Activated naive CD4-positive, alpha-beta T cell (primary cell): ENCODE measurements around the gene ELOVL7.
"Not testable (repeated sequence)": the region's sequence is repeated elsewhere in the genome, so short reads cannot be mapped to it uniquely, and the experiment has no call there.

ENCODE experiments used
- DNase-seq, 4 experiments: peaks; one replicate each; lab custom pipeline; 2025; lab: John Stamatoyannopoulos, UW

The ELOVL7 gene

GRCh38 chr5:60794691-60795090 is 49.4 kb downstream of the ELOVL7 start:
- no peak for DNase-seq

DNA sequence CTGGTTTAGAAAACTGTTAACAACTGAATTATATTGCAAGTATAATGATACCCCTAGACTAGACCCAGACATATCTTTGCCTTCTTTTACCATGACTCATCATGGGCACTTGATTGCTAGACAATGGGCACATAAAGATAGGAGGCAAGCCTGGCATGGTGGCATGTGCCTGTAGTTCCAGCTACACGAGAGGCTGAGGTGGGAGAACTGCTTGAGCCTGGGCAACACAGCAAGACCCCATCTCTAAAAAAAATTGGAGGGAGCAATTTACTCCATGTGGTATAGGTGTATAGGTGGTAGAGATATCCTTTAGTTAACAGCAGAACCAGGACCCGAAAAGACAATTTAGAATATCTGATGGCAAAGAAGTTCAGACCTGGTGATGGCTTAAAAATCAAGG is 51.6 kb downstream of the ELOVL7 start:
- DNase-seq = no peak

GRCh38 chr5:60789551-60789950 is 54.5 kb downstream of the ELOVL7 start:
- DNase-seq = no peak

DNA sequence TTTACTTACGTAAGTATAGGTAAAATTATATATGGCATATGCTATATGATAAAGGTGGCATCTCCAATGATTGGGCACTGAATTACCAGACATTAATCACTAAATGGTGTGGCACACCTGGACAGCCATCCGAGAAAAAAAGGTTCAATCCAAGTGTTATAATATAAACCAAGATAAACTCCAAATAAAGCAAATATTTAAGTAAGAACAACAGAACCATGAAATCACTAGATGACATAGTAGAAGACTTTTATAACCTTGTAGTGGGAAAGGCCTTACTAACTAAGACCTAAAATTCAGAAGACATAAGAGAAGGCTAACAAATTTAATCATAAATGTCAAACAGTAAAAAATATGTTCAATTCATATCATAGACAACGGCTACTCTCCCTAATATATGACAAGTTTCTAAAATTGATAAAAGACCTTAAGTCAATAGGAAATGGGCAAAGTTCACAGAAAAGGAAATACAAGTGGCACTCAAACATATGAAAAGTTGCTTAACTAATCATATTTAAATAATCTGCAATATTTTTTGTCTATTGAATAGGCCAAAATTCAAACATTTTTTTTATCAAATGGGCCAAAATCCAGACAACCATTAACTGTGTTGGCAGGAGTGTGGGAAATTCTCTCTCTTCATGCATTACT is 55.1 kb downstream of the ELOVL7 start:
- DNase-seq = no peak

DNA sequence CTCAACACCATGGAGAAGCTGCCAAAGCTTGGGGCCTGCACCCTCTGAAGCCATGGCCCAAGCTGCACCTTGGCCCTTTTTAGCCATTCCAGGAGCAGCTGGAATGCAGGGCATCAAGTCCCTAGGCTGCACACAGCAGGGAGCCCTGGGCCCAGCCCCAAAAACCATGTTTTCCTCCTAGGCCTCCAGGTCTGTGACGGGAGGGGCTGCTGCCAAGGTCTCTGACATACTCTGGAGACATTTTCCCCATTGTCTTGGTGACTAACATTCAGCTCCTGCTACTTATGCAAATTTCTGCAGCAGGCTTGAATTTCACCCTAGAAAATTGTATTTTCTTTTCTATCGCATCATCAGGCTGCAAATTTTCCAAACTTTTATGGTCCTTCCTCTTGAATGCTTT is 64.6 kb downstream of the ELOVL7 start:
- DNase-seq = no peak

DNA sequence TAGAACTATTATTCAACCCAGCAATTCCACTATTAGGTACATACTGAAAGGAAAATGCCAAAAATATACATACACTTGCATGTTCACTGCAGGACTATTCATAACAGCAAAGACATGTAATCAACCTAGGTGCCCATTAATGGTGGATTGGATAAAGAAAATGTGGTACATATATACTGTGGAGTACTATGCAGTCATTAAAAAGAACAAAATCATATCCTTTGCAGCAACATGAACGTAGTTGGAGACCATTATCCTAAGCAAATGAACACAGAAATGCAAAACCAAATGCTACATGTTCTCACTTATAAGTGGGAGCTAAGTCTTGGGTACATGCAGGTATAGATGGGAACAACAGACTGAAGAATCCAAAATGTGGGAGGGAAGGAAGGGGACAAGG is 67.7 kb downstream of the ELOVL7 start:
- DNase-seq = no peak

GRCh38 chr5:60765019-60765709 is 78.9 kb downstream of the ELOVL7 start:
- no peak for DNase-seq

DNA sequence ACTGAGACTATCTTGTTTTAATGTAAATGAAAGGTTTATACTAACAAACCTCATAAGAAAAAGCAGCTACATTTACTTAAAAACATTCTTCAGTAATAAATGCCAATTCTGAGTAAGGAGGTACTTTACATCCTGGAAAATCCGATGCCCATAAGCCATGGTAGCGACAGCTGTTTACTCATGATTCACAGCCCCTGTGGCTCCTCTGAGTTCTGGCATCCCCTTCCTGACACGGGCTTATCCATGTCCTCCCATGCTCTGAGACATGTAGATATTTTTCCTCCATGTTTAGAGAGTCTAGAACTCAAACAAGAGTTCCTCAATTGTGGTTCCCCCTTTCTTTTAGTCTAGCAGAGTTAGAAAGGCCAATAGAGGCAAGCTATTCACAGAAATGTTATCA is 81.0 kb downstream of the ELOVL7 start:
- DNase-seq = no peak

- no peak for DNase-seq
These were observed 89.6 kb downstream of the ELOVL7 start for GRCh38 chr5:60754495-60754894.

- DNase-seq = no peak
These were observed 99.4 kb downstream of the ELOVL7 start for GRCh38 chr5:60744682-60745081.

- no peak for DNase-seq
These were observed 100.4 kb downstream of the ELOVL7 start for GRCh38 chr5:60743511-60744314.

- no peak for DNase-seq
These were observed 103.7 kb downstream of the ELOVL7 start for GRCh38 chr5:60740322-60740721.

GRCh38 chr5:60738933-60739332 is 105.1 kb downstream of the ELOVL7 start:
- no peak for DNase-seq

- DNase-seq = no peak
These were observed 105.6 kb downstream of the ELOVL7 start for GRCh38 chr5:60738461-60738860.

- DNase-seq = not testable (repeated sequence)
These were observed 113.2 kb downstream of the ELOVL7 start for GRCh38 chr5:60730858-60731257.

GRCh38 chr5:60727033-60727679 is 116.9 kb downstream of the ELOVL7 start:
- DNase-seq = no peak

DNA sequence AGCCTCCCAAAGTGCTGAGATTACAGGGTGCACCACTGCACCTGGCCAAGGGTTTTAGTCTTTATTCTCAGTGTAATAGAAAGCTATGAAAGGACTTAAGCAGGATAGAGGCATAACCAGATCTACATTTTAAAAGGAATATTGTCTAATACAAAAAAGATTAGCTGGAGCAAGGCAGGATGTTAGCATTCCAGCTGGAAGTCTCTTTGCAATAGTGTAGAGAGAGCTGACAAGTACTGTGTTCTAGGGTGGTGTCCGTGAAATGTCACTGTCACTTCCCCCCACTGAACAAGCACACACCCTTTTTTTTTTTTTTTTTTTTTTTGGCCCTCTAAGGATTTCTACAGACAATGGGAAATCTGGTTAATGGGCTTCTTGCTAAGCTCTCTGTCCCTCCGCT is 119.9 kb downstream of the ELOVL7 start:
- no peak for DNase-seq

- no peak for DNase-seq
These were observed 121.7 kb downstream of the ELOVL7 start for GRCh38 chr5:60722416-60722815.

DNA sequence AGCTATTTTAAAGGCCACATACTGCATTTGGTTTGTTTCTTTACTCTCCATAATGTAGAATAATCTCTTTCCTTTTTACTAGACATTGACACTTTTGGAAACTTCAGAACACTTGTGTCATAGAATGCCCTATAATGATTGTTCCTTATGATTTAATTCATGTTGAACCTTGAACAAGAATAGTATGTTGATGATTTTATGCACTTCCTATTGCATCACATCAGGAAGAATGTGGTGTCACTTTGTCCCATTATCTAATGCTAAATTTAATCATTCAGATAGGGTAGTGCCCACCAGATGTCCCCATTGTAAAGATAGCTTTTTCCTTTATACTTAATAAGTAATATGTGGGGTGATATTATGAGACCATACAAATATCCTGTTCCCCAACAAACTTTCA is 124.7 kb downstream of the ELOVL7 start:
- DNase-seq = no peak

GRCh38 chr5:60718166-60718892 is 125.7 kb downstream of the ELOVL7 start:
- DNase-seq = no peak

- DNase-seq = not testable (repeated sequence)
These were observed 128.7 kb downstream of the ELOVL7 start for GRCh38 chr5:60715201-60715928.
